Measurements from ENCODE around the gene CLRN2. TPM values are rescaled to one million over a fixed set of nuclear protein-coding genes. Genes with fewer than 3 reads are reported as not detected.
A peak's percentile ranks its signal among the peaks of the same experiment; 100 is the strongest.

The CLRN2 gene
- total and polyA plus RNA-seq, 9 of the 15 experiments (the other 6 are each of a cell fraction or from before 2014, with no cell fraction given) = not detected

GRCh38 chr4:17511950-17512795 is 2.8 kb upstream of the CLRN2 start, which contains the start of gene QDPR (continued):
- no peak for TF ChIP-seq ZNF165 (CRISPR knock-in tag; IDR thresholded peaks at IDR 0.05; ENCODE audit: borderline replicate concordance)
- TF ChIP-seq, protein P1, sequence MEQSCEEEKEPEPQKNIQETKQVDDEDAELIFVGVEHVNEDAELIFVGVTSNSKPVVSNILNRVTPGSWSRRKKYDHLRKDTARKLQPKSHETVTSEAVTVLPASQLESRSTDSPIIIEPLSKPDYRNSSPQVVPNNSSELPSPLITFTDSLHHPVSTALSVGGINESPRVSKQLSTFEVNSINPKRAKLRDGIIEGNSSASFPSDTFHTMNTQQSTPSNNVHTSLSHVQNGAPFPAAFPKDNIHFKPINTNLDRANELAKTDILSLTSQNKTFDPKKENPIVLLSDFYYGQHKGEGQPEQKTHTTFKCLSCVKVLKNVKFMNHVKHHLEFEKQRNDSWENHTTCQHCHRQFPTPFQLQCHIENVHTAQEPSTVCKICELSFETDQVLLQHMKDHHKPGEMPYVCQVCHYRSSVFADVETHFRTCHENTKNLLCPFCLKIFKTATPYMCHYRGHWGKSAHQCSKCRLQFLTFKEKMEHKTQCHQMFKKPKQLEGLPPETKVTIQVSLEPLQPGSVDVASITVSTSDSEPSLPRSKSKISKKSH (CRISPR knock-in tag; IDR thresholded peaks at IDR 0.05) = no peak
- no peak for TF ChIP-seq MYBL2 (IDR thresholded peaks at IDR 0.05; ENCODE audit: low read depth)
- TF ChIP-seq MYBL2 (CRISPR knock-in tag; IDR thresholded peaks at IDR 0.05; ENCODE audit: borderline replicate concordance) = no peak
- TF ChIP-seq ZNF174 (CRISPR knock-in tag; IDR thresholded peaks at IDR 0.05) = no peak
- no peak for TF ChIP-seq POLR2H (tag; IDR thresholded peaks at IDR 0.05; ENCODE audit: low read depth)
- TF ChIP-seq ZNF75A (CRISPR knock-in tag; IDR thresholded peaks at IDR 0.05) = no peak
- no peak for TF ChIP-seq KLF16 (IDR thresholded peaks at IDR 0.05)
- no peak for TF ChIP-seq E4F1 (CRISPR knock-in tag; IDR thresholded peaks at IDR 0.05; ENCODE audit: borderline replicate concordance)
- TF ChIP-seq, protein P2, sequence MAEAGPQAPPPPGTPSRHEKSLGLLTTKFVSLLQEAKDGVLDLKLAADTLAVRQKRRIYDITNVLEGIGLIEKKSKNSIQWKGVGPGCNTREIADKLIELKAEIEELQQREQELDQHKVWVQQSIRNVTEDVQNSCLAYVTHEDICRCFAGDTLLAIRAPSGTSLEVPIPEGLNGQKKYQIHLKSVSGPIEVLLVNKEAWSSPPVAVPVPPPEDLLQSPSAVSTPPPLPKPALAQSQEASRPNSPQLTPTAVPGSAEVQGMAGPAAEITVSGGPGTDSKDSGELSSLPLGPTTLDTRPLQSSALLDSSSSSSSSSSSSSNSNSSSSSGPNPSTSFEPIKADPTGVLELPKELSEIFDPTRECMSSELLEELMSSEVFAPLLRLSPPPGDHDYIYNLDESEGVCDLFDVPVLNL (CRISPR knock-in tag; IDR thresholded peaks at IDR 0.05; ENCODE audit: low read depth) = no peak
- TF ChIP-seq MEIS2 (IDR thresholded peaks at IDR 0.05; ENCODE audit: partially characterized antibody) = no peak
- no peak for TF ChIP-seq ERF (CRISPR knock-in tag; IDR thresholded peaks at IDR 0.05)
- no peak for TF ChIP-seq ZBTB5 (IDR thresholded peaks at IDR 0.05)
- no peak for TF ChIP-seq HDAC6 (IDR thresholded peaks at IDR 0.05; ENCODE audit: low read depth, low read length)
- TF ChIP-seq ATF4 (CRISPR knock-in tag; IDR thresholded peaks at IDR 0.05) = no peak
- TF ChIP-seq CREM (IDR thresholded peaks at IDR 0.05; ENCODE audit: low read depth) = peak; percentile 38; the same call in 1 of the 2 replicates
- TF ChIP-seq, protein P3, sequence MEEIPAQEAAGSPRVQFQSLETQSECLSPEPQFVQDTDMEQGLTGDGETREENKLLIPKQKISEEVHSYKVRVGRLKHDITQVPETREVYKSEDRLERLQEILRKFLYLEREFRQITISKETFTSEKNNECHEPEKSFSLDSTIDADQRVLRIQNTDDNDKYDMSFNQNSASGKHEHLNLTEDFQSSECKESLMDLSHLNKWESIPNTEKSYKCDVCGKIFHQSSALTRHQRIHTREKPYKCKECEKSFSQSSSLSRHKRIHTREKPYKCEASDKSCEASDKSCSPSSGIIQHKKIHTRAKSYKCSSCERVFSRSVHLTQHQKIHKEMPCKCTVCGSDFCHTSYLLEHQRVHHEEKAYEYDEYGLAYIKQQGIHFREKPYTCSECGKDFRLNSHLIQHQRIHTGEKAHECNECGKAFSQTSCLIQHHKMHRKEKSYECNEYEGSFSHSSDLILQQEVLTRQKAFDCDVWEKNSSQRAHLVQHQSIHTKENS (CRISPR knock-in tag; IDR thresholded peaks at IDR 0.05) = no peak
- no peak for TF ChIP-seq KDM2B (CRISPR knock-in tag; IDR thresholded peaks at IDR 0.05)

All from K562 (cell line).